Sigmoid colon (tissue), 7 donors: ENCODE results near the gene EPO. TPM values are rescaled to one million over a fixed set of nuclear protein-coding genes. Genes with fewer than 3 reads are reported as not detected.
"Not testable (repeated sequence)": the region's sequence is repeated elsewhere in the genome, so short reads cannot be mapped to it uniquely, and the experiment has no call there.

Source experiments
- DNase-seq: peaks from one replicate; pipeline ENCODE4 v3.0.0-alpha.2; 2019
- H3K27ac ChIP-seq, 4 donors: fragments of 200-600 bp; sonication (generic); one replicate each; pipeline ENCODE4 v1.5.1; 2016 to 2019; ENCODE audit warnings: mild to moderate bottlenecking in 1 of 4
- H3K27me3 ChIP-seq, 3 donors: fragments of 200-600 bp; sonication (generic); one replicate each; pipeline ENCODE4 v1.5.1; 2019; ENCODE audit warnings: mild to moderate bottlenecking in 1 of 3
- H3K36me3 ChIP-seq, 4 donors: fragments of 200-600 bp; sonication (generic); one replicate each; pipeline ENCODE4 v1.5.1; 2016 to 2019
- H3K4me1 ChIP-seq, 4 donors: fragments of 200-600 bp; sonication (generic); one replicate each; pipeline ENCODE4 v1.5.1; 2017 to 2019
- H3K4me3 ChIP-seq, 4 donors: fragments of 200-600 bp; sonication (generic); one replicate each; pipeline ENCODE4 v1.5.1; 2017 to 2019; ENCODE audit warnings: mild to moderate bottlenecking in 2 of 4, moderate library complexity in 1 of 4
- H3K9me3 ChIP-seq, 4 donors: fragments of 200-600 bp in 3 of 4; sonication (generic) in 3 of 4; one replicate each; pipeline versions ENCODE4 v1.5.1 to v1.6.1; 2013 to 2019
- CTCF ChIP-seq, 4 experiments: fragments of 450-650 bp in 3 of 4; fragments of 200-600 bp in 1 of 4; IDR thresholded peaks; one replicate each; pipeline ENCODE4 v1.5.1; 2016 to 2019; ENCODE audit warnings: antibody characterized with exemption in 4 of 4, mild to moderate bottlenecking in 3 of 4, moderate library complexity in 2 of 4
- EP300 ChIP-seq, 4 donors: sonication (generic); formaldehyde crosslinking; IDR thresholded peaks; one replicate each; pipeline ENCODE4 v1.6.1; 2017; ENCODE audit warnings: antibody characterized with exemption in 4 of 4
- POLR2A ChIP-seq, 2 donors: fragments of 450-650 bp; IDR thresholded peaks; one replicate each; pipeline ENCODE4 v1.6.1; 2016; ENCODE audit warnings: antibody characterized with exemption in 2 of 2, mild to moderate bottlenecking in 2 of 2, moderate library complexity in 2 of 2
- POLR2AphosphoS5 ChIP-seq, 4 donors: sonication (generic); formaldehyde crosslinking; IDR thresholded peaks; one replicate each; pipeline ENCODE4 v1.6.1; 2017; ENCODE audit warnings: antibody characterized with exemption in 4 of 4
- WGBS, 2 donors: extraction: QIAGEN DNeasy Blood & Tissue Kit; methylation state at CpG; one replicate each; pipeline ENCODE4 v1.1.7; 2013; 5-methylcytosine and 5-hydroxymethylcytosine counted together
- intact Hi-C: fragments of 100-400 bp; cut with DNase I; formaldehyde crosslinking; loops from one replicate; pipeline ENCODE4 v1.15.1; 2023
- polyA plus RNA-seq, 3 donors: library from polyadenylated mRNA; stranded (reverse); fragments of 200-250 nt; gene quantifications; one replicate each; pipeline ENCODE4 v1.2.3, GENCODE V29; 2013
- total RNA-seq, 4 donors: library from RNA; depleted of rRNA; stranded (reverse); fragments of >200 nt; gene quantifications; one replicate each; pipeline ENCODE4 v1.1.0, GENCODE V29; 2016
- donor health status: healthy with polysubstance abuse.
- donor health status: Bipolar disorder and iron deficiency.
- donor health status: healthy.

EPO gene
- total and polyA plus RNA-seq, 7 donors: not detected

DNA sequence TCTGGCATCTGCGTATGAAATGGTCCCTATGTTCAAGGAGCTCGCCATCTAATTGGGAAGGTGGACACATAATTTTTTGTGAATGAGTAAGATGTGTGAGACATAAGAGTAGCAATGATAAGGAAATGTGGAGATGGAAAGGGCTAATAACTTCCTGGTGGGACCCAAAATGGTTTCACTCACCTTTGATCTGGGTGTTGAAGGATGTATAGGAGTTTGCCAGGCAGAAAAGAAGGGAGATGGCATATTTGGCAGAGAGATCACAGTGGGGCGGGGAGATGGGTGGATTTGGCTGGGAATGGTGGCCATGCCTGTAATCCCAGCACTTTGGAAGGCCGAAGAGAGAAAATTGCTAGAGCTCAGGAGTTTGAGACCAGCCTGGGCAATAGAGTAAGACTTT is 9.8 kb upstream of the EPO start:
- TF ChIP-seq CTCF (IDR thresholded peaks at IDR 0.05) (no peak), POLR2A (IDR thresholded peaks at IDR 0.05) (no peak), EP300 (IDR thresholded peaks at IDR 0.05) (no peak), POLR2AphosphoS5 (IDR thresholded peaks at IDR 0.05) (no peak)
- Histone ChIP-seq H3K36me3 (peaks cover 0 to 13% (median 0%) of the 10 kb centered on the region in 4 donors), H3K27ac (no peak overlapping the region), H3K27me3 (no peaks in the 10 kb centered on the region), H3K4me3 (no peak overlapping the region), H3K4me1 (peaks cover 0 to 18% (median 15%) of the 10 kb centered on the region in 4 donors), H3K9me3 (no peaks in the 10 kb centered on the region)
- 74 to 94% methylated on average over 4 of the region's 4 CpGs for WGBS, 2 donors
- DNase-seq: no peak
- intact Hi-C loops: no loop called here

- Histone ChIP-seq H3K9me3 (no peaks in the 10 kb centered on the region), H3K36me3 (peaks cover 0 to 13% (median 0%) of the 10 kb centered on the region in 4 donors), H3K27ac (no peak overlapping the region), H3K4me1 (peaks cover 0 to 16% (median 14%) of the 10 kb centered on the region in 4 donors), H3K27me3 (no peaks in the 10 kb centered on the region), H3K4me3 (no peak overlapping the region)
- 91 to 92% methylated on average over 11 of the region's 11 CpGs for WGBS, 2 donors
- DNase-seq: no peak
- intact Hi-C loops: no loop called here
- TF ChIP-seq POLR2AphosphoS5 (IDR thresholded peaks at IDR 0.05): no peak
- no peak for TF ChIP-seq CTCF (IDR thresholded peaks at IDR 0.05)
- no peak for TF ChIP-seq POLR2A (IDR thresholded peaks at IDR 0.05)
- no peak for TF ChIP-seq EP300 (IDR thresholded peaks at IDR 0.05)
These were observed 8.9 kb upstream of the EPO start for GRCh38 chr7:100711369-100711768.

DNA sequence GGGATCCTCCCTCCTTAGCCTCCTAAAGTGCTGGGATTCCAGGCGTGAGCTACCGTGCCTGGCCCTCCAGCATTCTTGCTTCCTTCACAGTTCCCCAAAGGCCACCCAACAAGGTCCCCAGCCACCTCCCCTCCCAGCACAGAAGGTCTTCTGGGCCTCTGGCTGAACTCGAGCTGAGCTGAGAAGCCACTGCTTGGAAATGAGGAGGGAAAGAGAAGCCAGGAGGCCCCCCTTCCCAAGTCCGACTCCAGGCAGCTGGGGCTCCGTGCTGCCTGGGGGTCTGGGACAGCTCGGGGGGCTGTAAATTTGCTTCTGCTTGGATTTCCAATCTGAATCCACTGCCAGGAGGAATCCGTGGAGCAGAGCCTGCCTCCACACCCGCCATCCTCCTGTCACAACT is 5.5 kb upstream of the EPO start:
- peaks cover under 1 to 13% (median 5%) of the 10 kb centered on the region in 3 donors for H3K27me3 ChIP-seq
- TF ChIP-seq POLR2AphosphoS5 (IDR thresholded peaks at IDR 0.05): no peak
- no peak for TF ChIP-seq EP300 (IDR thresholded peaks at IDR 0.05)
- no peak for TF ChIP-seq CTCF (IDR thresholded peaks at IDR 0.05)
- TF ChIP-seq POLR2A (IDR thresholded peaks at IDR 0.05): no peak
- H3K4me1 ChIP-seq: no peaks in the 10 kb centered on the region
- no peak overlapping the region for H3K27ac ChIP-seq
- H3K9me3 ChIP-seq: no peaks in the 10 kb centered on the region
- no peaks in the 10 kb centered on the region for H3K36me3 ChIP-seq
- intact Hi-C loops: no loop called here
- no peak overlapping the region for H3K4me3 ChIP-seq
- 77 to 80% methylated on average over 8 of the region's 8 CpGs for WGBS, 2 donors
- DNase-seq: no peak

DNA sequence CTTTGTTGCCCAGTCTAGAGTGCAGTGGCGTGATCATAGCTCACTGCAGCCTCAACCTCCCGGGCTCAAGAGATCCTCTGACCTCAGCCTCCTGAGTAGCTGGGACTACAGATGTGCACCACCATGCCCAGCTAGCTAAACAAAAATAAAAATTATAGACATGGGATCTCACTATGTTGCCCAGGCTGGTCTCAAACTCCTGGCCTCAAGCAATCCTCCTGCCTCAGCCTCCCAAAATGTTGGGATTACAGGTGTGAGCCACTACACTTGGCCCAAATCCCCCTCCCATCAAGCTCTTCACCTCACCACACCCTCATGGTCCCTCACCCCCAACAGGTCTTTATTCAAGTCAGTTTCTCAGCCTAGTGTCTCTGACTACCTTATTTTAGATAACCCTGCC is 3.2 kb upstream of the EPO start:
- H3K36me3 ChIP-seq, H3K27ac ChIP-seq, H3K9me3 ChIP-seq, intact Hi-C loops, DNase-seq, H3K4me1 ChIP-seq, H3K4me3 ChIP-seq: not testable (repeated sequence)
- 95 to 96% methylated on average over 2 of the region's 2 CpGs for WGBS, 2 donors
- peaks cover 22 to 36% (median 23%) of the 10 kb centered on the region in 3 donors for H3K27me3 ChIP-seq

DNA sequence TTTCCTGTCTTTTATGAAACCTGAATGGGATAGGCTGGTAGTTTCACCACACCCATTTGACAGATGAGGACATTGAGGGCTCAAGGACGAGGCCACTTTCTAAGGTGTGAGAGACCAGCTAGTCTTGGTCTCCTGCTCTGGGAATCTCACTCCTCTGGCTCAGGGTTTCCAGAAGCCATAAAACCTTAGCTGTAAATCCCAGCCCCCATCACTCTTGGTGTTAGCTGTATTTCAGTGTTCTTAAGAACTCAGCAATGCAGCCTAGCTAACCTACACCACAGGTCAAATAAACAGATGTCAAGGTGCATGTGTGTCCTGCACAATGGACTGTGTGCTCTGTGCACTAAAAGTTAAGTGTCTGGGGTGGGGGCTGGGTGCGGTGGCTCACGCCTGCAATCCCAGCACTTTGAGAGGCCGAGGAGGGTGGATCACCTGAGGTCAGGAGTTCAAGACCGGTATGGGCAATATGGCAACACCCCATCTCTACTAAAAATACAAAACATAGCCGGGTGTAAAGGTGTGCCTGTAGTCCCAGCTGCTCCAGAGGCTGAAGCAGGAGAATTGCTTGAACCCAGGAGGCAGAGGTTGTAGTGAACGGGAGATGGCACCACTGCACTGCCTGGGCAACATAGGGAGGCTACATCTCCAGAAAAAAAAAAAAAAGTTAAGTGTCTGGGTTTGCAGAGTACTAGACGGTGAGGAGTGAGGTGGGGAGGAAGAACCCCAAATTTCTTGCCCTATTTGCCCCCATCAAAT is 567 bp upstream of the EPO start:
- DNase-seq: no peak
- no peaks in the 10 kb centered on the region for H3K36me3 ChIP-seq
- peaks cover 26 to 58% (median 27%) of the 10 kb centered on the region in 3 donors for H3K27me3 ChIP-seq
- no peaks in the 10 kb centered on the region for H3K9me3 ChIP-seq
- 7 to 44% methylated on average over 8 of the region's 8 CpGs for WGBS, 2 donors
- intact Hi-C loops: no loop called here
- no peak overlapping the region for H3K27ac ChIP-seq
- H3K4me3 ChIP-seq: no peak overlapping the region
- H3K4me1 ChIP-seq: peaks cover 0 to 9% (median 8%) of the 10 kb centered on the region in 4 donors
- no peak for TF ChIP-seq POLR2AphosphoS5 (IDR thresholded peaks at IDR 0.05)
- no peak for TF ChIP-seq POLR2A (IDR thresholded peaks at IDR 0.05)
- TF ChIP-seq EP300 (IDR thresholded peaks at IDR 0.05): no peak
- no peak for TF ChIP-seq CTCF (IDR thresholded peaks at IDR 0.05)
